Omental fat pad (tissue), 4 donors: ENCODE results near the gene ACTR10. TPM values are rescaled to one million over a fixed set of nuclear protein-coding genes. Genes with fewer than 3 reads are reported as not detected.

Experiments
- ATAC-seq: fragments of 150-250 bp; one replicate; pipeline ENCODE4 v1.9.1; 2016; ENCODE audit warnings: mild to moderate bottlenecking, moderate library complexity; ENCODE audit not compliant: low FRiP score
- DNase-seq: peaks from one replicate; pipeline ENCODE4 v3.0.0-alpha.2; 2019; ENCODE audit warnings: low spot score
- small RNA-seq: library from RNA; depleted of rRNA; stranded (forward); fragments of <200 nt; gene quantifications from one replicate; pipeline ENCODE3, GENCODE V24; 2016
- total RNA-seq, 4 donors: library from RNA; depleted of rRNA; stranded (reverse); fragments of >200 nt; gene quantifications; one replicate each; pipeline ENCODE4 v1.1.0, GENCODE V29; 2016
- TF ChIP-seq, protein P1 (sequence below), 3 donors: fragments of 450-650 bp; IDR thresholded peaks; one replicate each; pipeline ENCODE4 v1.5.1; 2016 to 2017; ENCODE audit warnings: antibody characterized with exemption in 3 of 3, mild to moderate bottlenecking in 3 of 3, moderate library complexity in 2 of 3

Gene ACTR10
- total RNA-seq, 4 donors from 2014 or later, result 37.7 to 71.4 (median 53.7) TPM

DNA sequence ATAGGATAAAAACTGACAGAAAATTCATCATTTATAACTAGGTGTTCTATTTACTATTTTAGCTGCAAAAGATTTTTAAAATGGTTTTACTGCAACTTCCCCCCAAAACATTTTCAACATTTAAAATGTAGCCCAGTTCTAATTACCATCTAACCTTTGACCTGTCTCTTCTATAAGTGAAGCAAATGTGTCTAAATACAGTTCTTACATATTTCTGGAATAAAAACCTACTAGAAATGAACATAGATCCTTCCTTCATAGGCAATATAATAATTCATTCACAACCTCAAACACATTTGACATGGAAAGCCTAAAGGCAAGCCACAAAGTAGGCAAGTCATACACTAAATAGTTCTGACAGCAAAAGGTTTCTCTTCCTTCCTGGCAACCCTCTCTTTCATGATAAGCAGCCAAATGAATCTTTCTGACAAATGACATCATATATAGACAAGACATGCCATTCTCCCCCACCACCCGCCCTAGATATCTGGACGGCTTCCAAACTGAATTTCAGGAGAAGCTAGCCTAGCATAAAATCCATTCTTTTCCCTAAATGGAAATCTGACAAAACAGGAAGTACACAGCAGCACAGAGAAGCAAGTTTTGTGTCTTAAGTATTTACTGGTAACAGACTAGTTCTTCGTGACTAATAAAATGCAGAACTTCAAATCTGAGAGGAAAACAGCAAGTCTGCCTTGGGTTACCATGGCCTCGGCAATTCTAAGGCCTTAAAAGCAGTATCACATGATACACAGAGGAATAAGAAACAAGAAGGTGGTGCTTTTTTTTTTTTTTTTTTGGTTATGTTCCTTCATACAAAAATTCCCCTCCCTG lies 81.2 kb downstream of the ACTR10 start:
- TF ChIP-seq, protein P1, sequence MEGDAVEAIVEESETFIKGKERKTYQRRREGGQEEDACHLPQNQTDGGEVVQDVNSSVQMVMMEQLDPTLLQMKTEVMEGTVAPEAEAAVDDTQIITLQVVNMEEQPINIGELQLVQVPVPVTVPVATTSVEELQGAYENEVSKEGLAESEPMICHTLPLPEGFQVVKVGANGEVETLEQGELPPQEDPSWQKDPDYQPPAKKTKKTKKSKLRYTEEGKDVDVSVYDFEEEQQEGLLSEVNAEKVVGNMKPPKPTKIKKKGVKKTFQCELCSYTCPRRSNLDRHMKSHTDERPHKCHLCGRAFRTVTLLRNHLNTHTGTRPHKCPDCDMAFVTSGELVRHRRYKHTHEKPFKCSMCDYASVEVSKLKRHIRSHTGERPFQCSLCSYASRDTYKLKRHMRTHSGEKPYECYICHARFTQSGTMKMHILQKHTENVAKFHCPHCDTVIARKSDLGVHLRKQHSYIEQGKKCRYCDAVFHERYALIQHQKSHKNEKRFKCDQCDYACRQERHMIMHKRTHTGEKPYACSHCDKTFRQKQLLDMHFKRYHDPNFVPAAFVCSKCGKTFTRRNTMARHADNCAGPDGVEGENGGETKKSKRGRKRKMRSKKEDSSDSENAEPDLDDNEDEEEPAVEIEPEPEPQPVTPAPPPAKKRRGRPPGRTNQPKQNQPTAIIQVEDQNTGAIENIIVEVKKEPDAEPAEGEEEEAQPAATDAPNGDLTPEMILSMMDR (IDR thresholded peaks at IDR 0.05), result no peak
- DNase-seq (no peak), ATAC-seq (peak; percentile 87)

DNA sequence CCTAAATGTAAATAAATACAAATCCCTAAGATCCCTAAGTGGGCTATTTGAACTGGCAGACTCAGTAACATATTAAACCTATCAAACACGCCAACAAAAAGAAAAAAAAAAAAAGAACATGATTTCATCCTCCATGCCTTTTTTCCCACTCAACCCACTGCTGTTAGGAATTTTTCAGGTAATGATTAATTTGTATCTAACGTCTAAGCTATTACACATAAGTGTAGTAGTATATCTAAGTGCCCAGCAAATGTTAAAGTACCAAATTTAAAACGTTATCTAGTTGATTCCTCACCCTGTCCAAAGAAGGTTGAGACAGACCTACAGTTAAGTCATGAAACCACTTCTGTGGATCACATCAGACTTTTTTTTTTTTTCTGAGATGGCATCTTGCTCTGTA lies 82.0 kb downstream of the ACTR10 start:
- DNase-seq (no peak), ATAC-seq (no peak)
- TF ChIP-seq, protein P1 (IDR thresholded peaks at IDR 0.05), result no peak

DNA sequence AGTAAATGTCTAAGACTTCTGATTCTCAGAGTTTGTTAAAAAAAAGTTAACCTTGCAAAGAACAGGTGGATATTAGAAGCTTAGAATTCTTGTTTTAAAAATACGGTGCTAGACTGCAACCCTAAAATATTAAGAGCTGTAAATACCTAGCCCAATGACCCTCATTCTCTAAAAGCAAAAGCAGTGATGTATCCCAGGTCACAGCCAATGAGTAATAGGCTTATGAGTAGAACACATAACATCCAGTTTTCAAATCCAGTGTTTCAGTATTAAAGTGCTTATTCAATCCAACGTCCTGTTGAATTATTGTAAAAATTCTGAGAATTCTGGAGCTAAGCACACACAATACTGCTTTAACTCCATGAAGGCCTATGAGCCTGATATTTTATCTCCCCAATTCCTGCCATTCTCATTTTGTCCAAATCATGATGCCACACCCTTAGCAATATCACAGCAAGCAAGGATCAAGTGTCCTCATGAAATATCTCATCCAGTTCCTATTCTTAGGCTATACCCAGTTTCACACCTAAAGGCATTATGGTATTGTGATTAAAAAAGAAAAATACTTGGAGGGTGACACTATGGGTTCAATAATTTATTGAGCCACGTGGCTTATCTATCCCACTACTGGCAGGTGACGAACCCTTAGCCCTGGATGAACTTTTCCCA lies 83.1 kb downstream of the ACTR10 start:
- DNase-seq (no peak), ATAC-seq (no peak)
- TF ChIP-seq, protein P1 (IDR thresholded peaks at IDR 0.05), result no peak

DNA sequence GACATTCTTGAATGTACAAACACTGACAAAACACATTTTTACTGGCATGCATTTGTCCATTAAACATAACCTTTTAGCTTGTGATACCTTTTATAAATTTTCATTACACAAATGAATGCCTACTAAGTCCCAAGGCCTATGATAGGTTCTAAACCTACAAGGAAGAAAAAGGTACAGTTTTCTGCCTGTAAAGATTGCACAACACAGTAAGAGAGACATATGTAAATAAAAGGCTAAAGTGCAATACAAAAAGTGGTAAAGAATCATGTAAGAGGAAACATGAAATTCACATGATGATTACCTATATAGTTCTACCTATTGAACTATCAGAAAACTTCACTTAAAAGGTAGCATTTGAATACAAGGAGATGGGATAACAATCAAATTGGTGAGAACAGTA lies 83.8 kb downstream of the ACTR10 start:
- DNase-seq (no peak), ATAC-seq (no peak)
- TF ChIP-seq, protein P1 (IDR thresholded peaks at IDR 0.05), result no peak

DNA sequence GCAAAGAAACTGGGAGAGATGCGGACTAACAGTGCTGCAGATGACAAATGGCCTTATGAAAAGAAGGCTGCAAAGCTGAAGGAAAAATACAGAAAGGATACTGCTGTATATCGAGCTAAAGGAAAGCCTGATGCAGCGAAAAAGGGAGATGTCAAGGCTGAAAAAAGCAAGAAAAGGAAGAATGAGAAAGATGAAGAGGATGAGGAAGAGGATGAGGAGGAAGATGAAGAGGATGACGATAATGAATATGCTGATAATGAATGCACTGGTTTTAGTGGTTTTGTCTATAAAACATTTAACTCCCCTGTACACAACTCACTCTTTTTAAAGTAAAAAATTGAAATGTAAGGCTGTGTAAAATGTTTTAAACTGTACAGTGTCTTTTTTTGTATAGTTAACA lies 85.2 kb downstream of the ACTR10 start:
- DNase-seq (no peak), ATAC-seq (no peak)
- TF ChIP-seq, protein P1 (IDR thresholded peaks at IDR 0.05), result no peak

Small RNA genes within 50 kb of the gene (small RNA-seq; reads per million reads assigned to genes)
- gene RN7SL598P, result not detected

Other genes starting within 250 kb of the ACTR10 start
- 1 to 10 TPM; 2.3 to 4.6 (median 4.0) TPM for gene ARMH4, start 47.9 kb upstream of the ACTR10 start, total RNA-seq
- gene PSMA3, start 44.7 kb downstream of the ACTR10 start, total RNA-seq, result 100 to 1,000 TPM in 2 of 4 donors, 10 to 100 TPM in 2; 91.8 to 126 (median 107) TPM
- 10 to 100 TPM; 12.6 to 33.7 (median 18.5) TPM for gene ARID4A, start 98.4 kb downstream of the ACTR10 start, total RNA-seq
- not detected for gene TOMM20L, start 195.8 kb downstream of the ACTR10 start, total RNA-seq
- 10 to 100 TPM; 42.6 to 53.2 (median 44.0) TPM for gene TIMM9, start 227.4 kb downstream of the ACTR10 start, total RNA-seq
- gene KIAA0586, start 227.6 kb downstream of the ACTR10 start, total RNA-seq, result 10 to 100 TPM; 12.0 to 26.3 (median 12.2) TPM